Activated T-cell treated with anti-CD3 and anti-CD28 coated beads, Interleukin-2, amount 50 U/mL, for 72 hours (primary cell): ENCODE measurements around the gene RSPRY1. TPM values are rescaled to one million over a fixed set of nuclear protein-coding genes. Genes with fewer than 3 reads are reported as not detected.
"Not testable (repeated sequence)": the region's sequence is repeated elsewhere in the genome, so short reads cannot be mapped to it uniquely, and the experiment has no call there.

Experiments
- ATAC-seq, 2 donors: fragments of 150-1000 bp; cut with Tn5 transposase; replicated peaks in 1 of 2; 2 replicates each; pipeline ENCODE4 v1.10.0; 2021; ENCODE audit warnings: moderate library complexity in 2 of 2, mild to moderate bottlenecking in 1 of 2
- DNase-seq, 2 donors: peaks; one replicate each; pipeline ENCODE4 v3.0.0; 2021 to 2022; ENCODE audit warnings: mixed read lengths in 1 of 2
- H3K27ac Mint-ChIP-seq: one replicate; pipeline ENCODE4 v1.8.0; 2022; ENCODE audit warnings: mild to moderate bottlenecking, moderate library complexity, mixed read lengths
- H3K27me3 Mint-ChIP-seq: one replicate; pipeline ENCODE4 v1.8.0; 2022; ENCODE audit warnings: low read depth, mixed read lengths
- H3K36me3 Mint-ChIP-seq, 2 donors: one replicate each; pipeline ENCODE4 v1.8.0; 2022; ENCODE audit warnings: mixed read lengths in 2 of 2, mild to moderate bottlenecking in 1 of 2; ENCODE audit not compliant: insufficient read depth in 2 of 2
- H3K4me1 Mint-ChIP-seq: one replicate; pipeline ENCODE4 v1.8.0; 2022; ENCODE audit warnings: low read depth, mixed read lengths
- H3K4me3 Mint-ChIP-seq, 2 donors: one replicate each; pipeline ENCODE4 v1.8.0; 2022; ENCODE audit warnings: mild to moderate bottlenecking in 2 of 2, mixed read lengths in 2 of 2, moderate library complexity in 2 of 2
- H3K9me3 Mint-ChIP-seq, 2 donors: one replicate each; pipeline ENCODE4 v1.8.0; 2022; ENCODE audit warnings: mixed read lengths in 2 of 2
- total RNA-seq, 2 donors: library from RNA; stranded (reverse); gene quantifications; one replicate each; pipeline ENCODE4 v1.2.3, GENCODE V29; 2022

The RSPRY1 gene
- total RNA-seq, 2 donors from 2014 or later: 33.9 to 39.8 TPM

GRCh38 chr16:57261806-57262205 lies 75.7 kb downstream of the RSPRY1 start:
- Mint-ChIP-seq H3K4me3 (no peak overlapping the region), H3K9me3 (no peaks in the 10 kb centered on the region), H3K27me3 (no peaks in the 10 kb centered on the region), H3K27ac (no peak overlapping the region), H3K36me3 (no peaks in the 10 kb centered on the region), H3K4me1 (peaks cover 36% of the 10 kb centered on the region)
- DNase-seq: no peak
- no peak for ATAC-seq

GRCh38 chr16:57262841-57263540 lies 76.9 kb downstream of the RSPRY1 start:
- H3K9me3 Mint-ChIP-seq: no peaks in the 10 kb centered on the region
- peaks cover 48% of the 10 kb centered on the region for H3K4me1 Mint-ChIP-seq
- H3K27me3 Mint-ChIP-seq: no peaks in the 10 kb centered on the region
- H3K36me3 Mint-ChIP-seq: no peaks in the 10 kb centered on the region
- H3K27ac Mint-ChIP-seq: no peak overlapping the region
- DNase-seq (no peak), ATAC-seq (no peak)
- no peak overlapping the region for H3K4me3 Mint-ChIP-seq

DNA sequence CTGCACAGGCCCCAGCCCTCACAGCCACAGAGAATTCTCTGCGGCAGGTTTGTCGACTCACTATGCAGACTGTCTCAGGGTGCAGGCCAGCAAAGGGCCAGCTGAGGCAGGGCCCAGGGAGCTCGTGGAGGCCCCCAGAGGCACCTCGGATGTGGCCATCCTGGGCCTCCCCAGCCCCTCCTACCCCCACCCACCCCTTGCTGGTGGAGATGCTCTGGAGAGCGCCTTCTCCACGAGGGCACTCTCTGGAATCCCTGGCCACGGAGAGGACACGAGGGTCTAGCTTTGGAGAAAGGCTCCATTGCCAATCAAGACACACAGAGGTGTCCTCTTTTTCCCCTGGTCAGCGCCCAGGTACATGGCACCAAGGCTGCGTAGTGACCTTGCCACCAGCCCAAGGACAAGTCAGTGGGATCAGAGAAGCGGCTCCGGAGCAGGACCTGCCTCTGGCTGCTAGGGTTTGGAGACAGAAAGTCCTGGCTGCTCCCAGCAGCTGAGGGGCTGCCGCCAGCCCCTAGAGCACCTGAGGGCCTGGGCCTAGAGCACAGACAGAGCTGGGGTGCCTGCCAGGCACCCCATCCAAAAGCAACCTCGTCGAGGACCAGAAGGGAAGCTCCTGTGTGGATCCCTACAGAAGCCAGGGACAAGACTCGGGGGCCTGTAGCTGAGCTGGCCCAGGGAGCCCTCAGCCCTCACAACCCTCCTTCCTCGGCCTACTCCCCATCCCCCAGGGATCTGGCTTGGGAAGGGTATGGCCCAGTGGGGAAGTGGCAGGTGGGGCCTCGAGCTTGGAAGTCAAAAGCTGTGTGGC lies 77.6 kb downstream of the RSPRY1 start:
- no peaks in the 10 kb centered on the region for H3K9me3 Mint-ChIP-seq
- no peak overlapping the region for H3K27ac Mint-ChIP-seq
- no peaks in the 10 kb centered on the region for H3K27me3 Mint-ChIP-seq
- H3K4me3 Mint-ChIP-seq: no peak overlapping the region
- no peaks in the 10 kb centered on the region for H3K36me3 Mint-ChIP-seq
- ATAC-seq (no peak), DNase-seq (no peak)
- H3K4me1 Mint-ChIP-seq: peaks cover 52% of the 10 kb centered on the region

DNA sequence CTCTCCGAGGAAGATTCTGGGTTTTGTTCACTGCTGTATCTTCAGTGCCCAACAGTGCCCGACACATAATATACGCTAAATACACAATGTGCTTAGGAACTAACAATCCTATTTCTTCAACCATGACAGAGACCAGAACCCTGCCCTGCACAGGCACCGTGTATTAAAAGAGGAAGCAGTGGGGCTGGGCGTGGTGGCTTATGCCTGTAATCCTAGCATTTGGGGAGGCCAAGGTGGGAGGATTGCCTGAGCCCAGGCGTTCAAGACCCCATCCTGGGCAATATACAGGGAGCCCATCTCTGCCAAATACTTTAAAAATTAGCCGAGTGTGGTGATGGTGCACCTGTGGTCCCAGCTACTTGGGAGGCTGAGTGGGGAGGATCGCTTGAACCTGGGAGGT lies 78.3 kb downstream of the RSPRY1 start:
- Mint-ChIP-seq H3K36me3 (no peaks in the 10 kb centered on the region), H3K9me3 (no peaks in the 10 kb centered on the region), H3K27me3 (no peaks in the 10 kb centered on the region), H3K4me3 (no peak overlapping the region), H3K27ac (no peak overlapping the region), H3K4me1 (peaks cover 59% of the 10 kb centered on the region)
- ATAC-seq (no peak), DNase-seq (no peak)

GRCh38 chr16:57264950-57265371 lies 78.8 kb downstream of the RSPRY1 start:
- H3K27me3 Mint-ChIP-seq: no peaks in the 10 kb centered on the region
- H3K27ac Mint-ChIP-seq: no peak overlapping the region
- no peak for ATAC-seq
- H3K4me3 Mint-ChIP-seq: no peak overlapping the region
- no peak for DNase-seq
- H3K9me3 Mint-ChIP-seq: no peaks in the 10 kb centered on the region
- peaks cover 58% of the 10 kb centered on the region for H3K4me1 Mint-ChIP-seq
- no peaks in the 10 kb centered on the region for H3K36me3 Mint-ChIP-seq

DNA sequence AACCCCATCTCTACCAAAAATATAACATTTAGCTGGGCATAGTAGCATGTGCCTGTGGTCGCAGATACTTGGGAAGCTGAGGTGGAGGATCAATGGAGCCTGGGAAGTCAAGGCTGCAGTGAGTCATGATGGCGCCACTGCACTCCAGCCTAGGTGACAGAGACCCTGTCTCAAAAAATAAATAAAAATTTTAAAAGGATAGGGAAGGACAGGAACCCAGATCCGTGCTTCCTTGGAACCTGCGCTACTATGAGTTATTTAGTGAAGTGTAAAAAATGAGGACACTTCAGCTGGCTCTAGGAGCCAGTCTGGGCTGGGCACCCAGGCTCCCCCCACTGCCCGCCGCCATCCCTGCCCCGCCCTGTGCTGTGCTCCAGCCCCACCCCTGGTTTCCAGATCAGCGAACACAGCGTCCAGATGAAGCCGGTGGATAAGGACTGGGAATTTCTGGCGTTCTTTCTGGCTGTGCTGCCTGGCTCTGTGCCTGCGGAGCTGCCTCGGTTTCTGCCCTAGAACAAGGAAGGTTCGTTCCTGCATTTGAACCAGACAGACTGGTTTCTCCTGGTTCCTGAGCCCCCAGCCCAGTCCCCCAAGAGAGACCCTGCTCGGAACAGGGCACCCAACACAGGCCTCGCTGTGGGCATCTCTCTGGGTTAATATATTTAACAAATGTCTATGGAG lies 79.9 kb downstream of the RSPRY1 start:
- H3K27me3 Mint-ChIP-seq: no peaks in the 10 kb centered on the region
- no peaks in the 10 kb centered on the region for H3K9me3 Mint-ChIP-seq
- ATAC-seq: no peak
- peaks cover 48% of the 10 kb centered on the region for H3K4me1 Mint-ChIP-seq
- no peaks in the 10 kb centered on the region for H3K36me3 Mint-ChIP-seq
- H3K4me3 Mint-ChIP-seq: peak overlapping the region; percentile 48 to 58
- no peak for DNase-seq
- no peak overlapping the region for H3K27ac Mint-ChIP-seq

DNA sequence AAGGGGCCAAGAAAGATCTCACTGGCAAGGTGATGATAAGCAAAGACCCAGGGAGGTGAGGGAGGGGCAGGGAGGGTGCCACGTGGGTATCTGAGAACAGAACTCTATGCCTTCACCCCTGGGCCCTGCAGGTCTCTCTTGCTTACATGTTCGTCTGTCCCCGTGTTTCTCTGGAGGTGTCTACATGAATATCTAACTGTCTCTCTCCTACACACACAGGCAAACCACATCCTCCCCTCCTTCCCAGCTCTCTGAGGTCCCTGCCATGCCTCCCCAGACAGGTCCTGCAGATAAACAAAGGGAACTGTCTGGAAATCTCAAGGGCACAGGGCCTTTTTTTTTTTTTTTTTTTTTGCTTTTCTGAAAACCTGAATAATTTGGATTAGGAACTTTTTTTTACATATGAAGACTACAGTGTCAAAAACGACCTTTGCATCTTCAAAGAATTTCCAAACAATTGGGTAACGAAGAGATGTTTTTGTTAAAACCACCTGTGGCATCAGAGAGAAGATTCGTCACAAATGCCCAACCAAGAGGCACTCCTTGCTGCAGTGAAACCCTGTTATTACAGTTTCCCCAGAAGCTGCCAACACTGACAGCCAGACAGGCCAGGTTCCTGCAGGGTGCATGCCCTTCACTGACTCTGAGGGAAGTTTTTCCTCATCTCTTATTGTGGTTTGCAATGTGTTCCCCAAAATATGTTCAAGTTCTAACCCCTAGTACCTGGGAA lies 80.6 kb downstream of the RSPRY1 start:
- peaks cover 47% of the 10 kb centered on the region for H3K4me1 Mint-ChIP-seq
- H3K27ac Mint-ChIP-seq: peak overlapping the region; percentile 0
- H3K9me3 Mint-ChIP-seq: no peaks in the 10 kb centered on the region
- DNase-seq (no peak), ATAC-seq (peak; percentile 65 to 67)
- no peaks in the 10 kb centered on the region for H3K27me3 Mint-ChIP-seq
- H3K36me3 Mint-ChIP-seq: no peaks in the 10 kb centered on the region
- peak overlapping the region; percentile 48 to 58 for H3K4me3 Mint-ChIP-seq

DNA sequence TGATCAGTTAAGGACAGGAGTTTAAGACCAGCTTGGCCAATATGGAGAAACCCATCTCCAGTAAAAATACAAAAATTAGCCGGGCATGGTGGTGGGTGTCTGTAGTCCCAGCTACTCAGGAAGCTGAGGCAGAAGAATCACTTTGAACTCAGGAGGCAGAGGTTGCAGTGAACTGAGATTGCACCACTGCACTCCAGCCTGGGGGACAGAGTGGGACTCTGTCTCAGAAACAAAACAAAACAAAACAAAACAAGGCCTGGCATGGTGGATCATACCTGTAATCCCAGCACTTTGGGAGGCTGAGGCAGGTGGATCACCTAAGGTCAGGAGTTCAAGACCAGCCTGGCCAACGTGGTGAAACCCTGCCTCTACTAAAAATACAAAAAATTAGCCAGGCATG lies 81.2 kb downstream of the RSPRY1 start:
- not testable (repeated sequence) for ATAC-seq, DNase-seq, H3K27ac Mint-ChIP-seq, H3K27me3 Mint-ChIP-seq, H3K36me3 Mint-ChIP-seq, H3K9me3 Mint-ChIP-seq
- peak overlapping the region; percentile 10 to 58 for H3K4me3 Mint-ChIP-seq
- peaks cover 47% of the 10 kb centered on the region for H3K4me1 Mint-ChIP-seq

- Mint-ChIP-seq H3K9me3 (no peaks in the 10 kb centered on the region), H3K4me1 (peaks cover 47% of the 10 kb centered on the region), H3K27me3 (no peaks in the 10 kb centered on the region), H3K36me3 (no peaks in the 10 kb centered on the region), H3K4me3 (no peak overlapping the region), H3K27ac (no peak overlapping the region)
- no peak for DNase-seq
- peak; percentile 17 to 18 for ATAC-seq
Measured at GRCh38 chr16:57268804-57269800, 83.0 kb downstream of the RSPRY1 start.

- DNase-seq: no peak
- no peaks in the 10 kb centered on the region for H3K9me3 Mint-ChIP-seq
- H3K36me3 Mint-ChIP-seq: no peaks in the 10 kb centered on the region
- no peak overlapping the region for H3K27ac Mint-ChIP-seq
- H3K4me3 Mint-ChIP-seq: no peak overlapping the region
- H3K27me3 Mint-ChIP-seq: no peaks in the 10 kb centered on the region
- peaks cover 41% of the 10 kb centered on the region for H3K4me1 Mint-ChIP-seq
- no peak for ATAC-seq
Measured at GRCh38 chr16:57270221-57271062, 84.3 kb downstream of the RSPRY1 start.

GRCh38 chr16:57271063-57271345 lies 84.9 kb downstream of the RSPRY1 start:
- Mint-ChIP-seq H3K4me3 (no peak overlapping the region), H3K27ac (no peak overlapping the region), H3K9me3 (no peaks in the 10 kb centered on the region), H3K27me3 (no peaks in the 10 kb centered on the region), H3K36me3 (no peaks in the 10 kb centered on the region), H3K4me1 (peaks cover 35% of the 10 kb centered on the region)
- no peak for DNase-seq
- ATAC-seq: no peak
